Endodermal cell (in vitro differentiated cells): Measurements from ENCODE around the gene WASF3. TPM values are rescaled to one million over a fixed set of nuclear protein-coding genes. Genes with fewer than 3 reads are reported as not detected.
A peak's percentile ranks its signal among the peaks of the same experiment; 100 is the strongest.

Experiments
- DNase-seq: peaks from one replicate; pipeline ENCODE4 v3.0.0-alpha.2; 2017
- H3K27ac ChIP-seq: 2 replicates; pipeline ENCODE4 v1.5.1; 2013; ENCODE audit warnings: mild to moderate bottlenecking, low read depth, low read length, moderate library complexity
- H3K27me3 ChIP-seq: 2 replicates; pipeline ENCODE4 v1.6.1; 2013; ENCODE audit warnings: mild to moderate bottlenecking, low read length, moderate library complexity; ENCODE audit not compliant: insufficient read depth, control insufficient read depth, poor library complexity, severe bottlenecking
- H3K36me3 ChIP-seq: 2 replicates; pipeline ENCODE4 v1.7.0; 2013; ENCODE audit warnings: mild to moderate bottlenecking, low read length, moderate library complexity; ENCODE audit not compliant: control insufficient read depth, insufficient read depth
- H3K4me1 ChIP-seq: one replicate; pipeline ENCODE4 v1.7.0; 2013; ENCODE audit warnings: low read length; ENCODE audit not compliant: control insufficient read depth, insufficient read depth
- H3K4me3 ChIP-seq: 2 replicates; pipeline ENCODE4 v1.5.1; 2013; ENCODE audit warnings: mild to moderate bottlenecking, low read length, moderate library complexity
- H3K9ac ChIP-seq: 2 replicates; pipeline ENCODE4 v1.6.1; 2013; ENCODE audit warnings: mild to moderate bottlenecking, low read length, moderate library complexity; ENCODE audit not compliant: poor library complexity, severe bottlenecking; ENCODE audit errors: extremely low read depth
- H3K9me3 ChIP-seq: 2 replicates; pipeline ENCODE4 v1.6.1; 2013; ENCODE audit warnings: mild to moderate bottlenecking, low read length, moderate library complexity; ENCODE audit not compliant: control insufficient read depth
- H3K27ac Mint-ChIP-seq: 2 replicates; pipeline ENCODE4 v1.8.0; 2020; ENCODE audit warnings: mixed read lengths
- H3K27me3 Mint-ChIP-seq: 2 replicates; pipeline ENCODE4 v1.8.0; 2021; ENCODE audit warnings: mild to moderate bottlenecking, mixed read lengths; ENCODE audit not compliant: insufficient read depth
- H3K36me3 Mint-ChIP-seq: 2 replicates; pipeline ENCODE4 v1.8.0; 2020; ENCODE audit warnings: low read depth, mixed read lengths
- H3K4me1 Mint-ChIP-seq: 2 replicates; pipeline ENCODE4 v1.8.0; 2020; ENCODE audit warnings: mixed read lengths
- H3K4me3 Mint-ChIP-seq: 2 replicates; pipeline ENCODE4 v1.8.0; 2020; ENCODE audit warnings: mild to moderate bottlenecking, moderate library complexity, mixed read lengths
- H3K9me3 Mint-ChIP-seq: 2 replicates; pipeline ENCODE4 v1.8.0; 2020; ENCODE audit warnings: mild to moderate bottlenecking, mixed read lengths
- CTCF ChIP-seq: fragments of 200-600 bp; sonication (generic); conservative IDR thresholded peaks from 2 replicates; pipeline ENCODE4 v1.5.0; 2021; ENCODE audit warnings: antibody characterized with exemption, mild to moderate bottlenecking
- WGBS, 2 experiments: methylation state at CpG; one replicate each; pipeline versions ENCODE4 v1.1.5 to v1.1.7; 2013; ENCODE audit warnings: missing lambda C conversion rate in 2 of 2, mixed read lengths in 1 of 2; ENCODE audit not compliant: insufficient coverage in 1 of 2, insufficient read length in 1 of 2; 5-methylcytosine and 5-hydroxymethylcytosine counted together
- total RNA-seq, 2 donors: library from RNA; stranded (reverse); fragmentation: NEBNext Ultra II Directional in 1 of 2; extraction: Animal tissue kit (Norgen Biotek cat#: 25700) in 1 of 2; gene quantifications; 2 replicates in 1 of 2; 3 replicates in 1 of 2; pipeline ENCODE4 v1.2.1, GENCODE V29; 2021

Gene WASF3
- total RNA-seq, 2 donors from 2014 or later: 20.5 to 32.6 TPM

DNA sequence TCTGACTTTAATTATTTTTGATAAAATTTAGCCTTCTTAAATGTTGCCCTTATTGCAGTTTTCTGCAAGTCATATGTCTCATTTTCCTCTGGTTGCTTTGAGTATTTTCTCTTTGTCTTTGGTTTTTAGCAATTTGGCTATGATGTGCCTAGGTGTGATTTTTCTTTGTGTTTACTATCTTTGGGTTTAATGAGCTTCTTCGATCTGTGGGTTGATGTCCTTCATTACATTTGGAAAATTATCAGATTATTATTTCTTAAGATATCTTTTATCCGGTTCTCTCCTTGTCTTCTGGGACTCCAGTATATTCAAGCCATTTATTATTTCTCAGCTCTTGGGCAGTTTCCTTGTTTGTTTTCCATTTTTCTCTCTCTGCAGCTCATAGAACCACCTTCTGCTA lies 39.0 kb downstream of the WASF3 start:
- no peak for TF ChIP-seq CTCF
- Mint-ChIP-seq H3K27ac (no peak overlapping the region), H3K9me3 (peaks cover 11% of the 10 kb centered on the region), H3K4me3 (no peak overlapping the region), H3K4me1 (peaks cover 14% of the 10 kb centered on the region), H3K27me3 (no peaks in the 10 kb centered on the region), H3K36me3 (no peaks in the 10 kb centered on the region)
- Histone ChIP-seq H3K27ac (no peak overlapping the region), H3K4me1 (no peaks in the 10 kb centered on the region), H3K27me3 (no peaks in the 10 kb centered on the region), H3K4me3 (no peak overlapping the region), H3K36me3 (no peaks in the 10 kb centered on the region), H3K9ac (no peak overlapping the region), H3K9me3 (no peaks in the 10 kb centered on the region)
- no peak for DNase-seq
- WGBS, 2 experiments: 97 to 100% methylated on average over 1 of the region's 2 CpGs

GRCh38 chr13:26599403-26599802 lies 41.9 kb downstream of the WASF3 start:
- Histone ChIP-seq H3K4me1 (no peaks in the 10 kb centered on the region), H3K9ac (no peak overlapping the region), H3K9me3 (no peaks in the 10 kb centered on the region), H3K27ac (no peak overlapping the region), H3K27me3 (no peaks in the 10 kb centered on the region), H3K4me3 (no peak overlapping the region), H3K36me3 (no peaks in the 10 kb centered on the region)
- Mint-ChIP-seq H3K36me3 (no peaks in the 10 kb centered on the region), H3K4me3 (no peak overlapping the region), H3K4me1 (peaks cover 10% of the 10 kb centered on the region), H3K27me3 (no peaks in the 10 kb centered on the region), H3K9me3 (peaks cover 11% of the 10 kb centered on the region), H3K27ac (no peak overlapping the region)
- TF ChIP-seq CTCF: no peak
- WGBS, 2 experiments: 90% methylated on average over 1 of the region's 1 CpG; no CpG with 5 or more reads in 1 of the 2 experiments
- peak; percentile 53 for DNase-seq

- peaks cover 11% of the 10 kb centered on the region for H3K9me3 Mint-ChIP-seq
- no peaks in the 10 kb centered on the region for H3K36me3 Mint-ChIP-seq
- H3K27ac Mint-ChIP-seq: no peak overlapping the region
- H3K27ac ChIP-seq: no peak overlapping the region
- 76% methylated on average over 1 of the region's 1 CpG; no CpG with 5 or more reads in 1 of the 2 experiments for WGBS, 2 experiments
- H3K4me3 Mint-ChIP-seq: no peak overlapping the region
- no peak for TF ChIP-seq CTCF
- H3K27me3 ChIP-seq: no peaks in the 10 kb centered on the region
- no peaks in the 10 kb centered on the region for H3K27me3 Mint-ChIP-seq
- no peaks in the 10 kb centered on the region for H3K36me3 ChIP-seq
- no peak overlapping the region for H3K9ac ChIP-seq
- H3K4me1 ChIP-seq: no peaks in the 10 kb centered on the region
- DNase-seq: no peak
- no peak overlapping the region for H3K4me3 ChIP-seq
- no peaks in the 10 kb centered on the region for H3K9me3 ChIP-seq
- H3K4me1 Mint-ChIP-seq: peaks cover 10% of the 10 kb centered on the region
These were observed 42.4 kb downstream of the WASF3 start for GRCh38 chr13:26599860-26600259.
